Subcutaneous abdominal adipose tissue (tissue), 5 donors: Measurements from ENCODE around the gene PRKAR1B.

Source experiments
- H3K27ac ChIP-seq: one replicate; pipeline ENCODE4 v1.7.0; 2013; ENCODE audit warnings: low read depth, mild to moderate bottlenecking, inconsistent platforms, low read length, moderate library complexity
- H3K27me3 ChIP-seq, 5 donors: one replicate each; pipeline ENCODE4 v1.7.0; 2013; ENCODE audit warnings: low read length in 5 of 5, inconsistent platforms in 1 of 5; ENCODE audit not compliant: control insufficient read depth in 5 of 5, insufficient read depth in 4 of 5
- H3K36me3 ChIP-seq, 5 donors: one replicate each; pipeline ENCODE4 v1.7.0; 2013; ENCODE audit warnings: low read length in 5 of 5; ENCODE audit not compliant: control insufficient read depth in 5 of 5, insufficient read depth in 5 of 5
- H3K4me1 ChIP-seq, 5 donors: one replicate each; pipeline ENCODE4 v1.7.0; 2013; ENCODE audit warnings: low read length in 5 of 5, mild to moderate bottlenecking in 3 of 5, moderate library complexity in 1 of 5; ENCODE audit not compliant: control insufficient read depth in 5 of 5, insufficient read depth in 5 of 5
- H3K4me3 ChIP-seq, 5 donors: one replicate each; pipeline ENCODE4 v1.7.0; 2013; ENCODE audit warnings: low read length in 5 of 5, low read depth in 1 of 5
- H3K9ac ChIP-seq, 5 donors: one replicate each; pipeline ENCODE4 v1.7.0; 2013; ENCODE audit warnings: low read length in 5 of 5, mild to moderate bottlenecking in 4 of 5, moderate library complexity in 3 of 5
- H3K9me3 ChIP-seq, 5 donors: one replicate each; pipeline ENCODE4 v1.7.0; 2013; ENCODE audit warnings: low read length in 5 of 5; ENCODE audit not compliant: control insufficient read depth in 5 of 5
- donor health status: healthy.
- donor health status: healthy.
- donor health status: healthy.
- donor health status: healthy.
- donor health status: healthy.

Gene PRKAR1B

GRCh38 chr7:732556-732955, 5.5 kb upstream of the PRKAR1B start:
- Histone ChIP-seq H3K36me3 (peaks cover 3 to 43% (median 38%) of the 10 kb centered on the region in 5 donors), H3K4me3 (no peak overlapping the region), H3K4me1 (peaks cover 0 to 11% (median 11%) of the 10 kb centered on the region in 5 donors), H3K9ac (no peak overlapping the region), H3K9me3 (peaks cover 0 to 14% (median 13%) of the 10 kb centered on the region in 5 donors), H3K27ac (no peak overlapping the region), H3K27me3 (no peaks in the 10 kb centered on the region)

- peaks cover 3 to 43% (median 38%) of the 10 kb centered on the region in 5 donors for H3K36me3 ChIP-seq
- H3K9me3 ChIP-seq: peaks cover 0 to 14% (median 13%) of the 10 kb centered on the region in 5 donors
- no peak overlapping the region for H3K4me3 ChIP-seq
- no peak overlapping the region for H3K9ac ChIP-seq
- no peak overlapping the region for H3K27ac ChIP-seq
- no peaks in the 10 kb centered on the region for H3K27me3 ChIP-seq
- H3K4me1 ChIP-seq: peaks cover 0 to 13% (median 11%) of the 10 kb centered on the region in 5 donors
Observed at GRCh38 chr7:732094-732541, 5.0 kb upstream of the PRKAR1B start.

- peaks cover 0 to 13% (median 11%) of the 10 kb centered on the region in 5 donors for H3K4me1 ChIP-seq
- peaks cover 0 to 14% (median 13%) of the 10 kb centered on the region in 5 donors for H3K9me3 ChIP-seq
- no peaks in the 10 kb centered on the region for H3K27me3 ChIP-seq
- no peak overlapping the region for H3K4me3 ChIP-seq
- no peak overlapping the region for H3K9ac ChIP-seq
- H3K36me3 ChIP-seq: peaks cover 3 to 43% (median 38%) of the 10 kb centered on the region in 5 donors
- H3K27ac ChIP-seq: no peak overlapping the region
Observed at GRCh38 chr7:731440-732085, 4.5 kb upstream of the PRKAR1B start.

- no peaks in the 10 kb centered on the region for H3K27me3 ChIP-seq
- no peak overlapping the region for H3K4me3 ChIP-seq
- peaks cover 0 to 14% (median 13%) of the 10 kb centered on the region in 5 donors for H3K9me3 ChIP-seq
- H3K4me1 ChIP-seq: peaks cover 2 to 20% (median 17%) of the 10 kb centered on the region in 5 donors
- peaks cover 3 to 43% (median 38%) of the 10 kb centered on the region in 5 donors for H3K36me3 ChIP-seq
- H3K27ac ChIP-seq: no peak overlapping the region
- no peak overlapping the region for H3K9ac ChIP-seq
Observed at GRCh38 chr7:730501-731439, 3.7 kb upstream of the PRKAR1B start.

- H3K27me3 ChIP-seq: no peaks in the 10 kb centered on the region
- no peak overlapping the region for H3K4me3 ChIP-seq
- no peak overlapping the region for H3K9ac ChIP-seq
- peaks cover 0 to 4% (median 3%) of the 10 kb centered on the region in 5 donors for H3K9me3 ChIP-seq
- H3K27ac ChIP-seq: no peak overlapping the region
- peaks cover 2 to 20% (median 18%) of the 10 kb centered on the region in 5 donors for H3K4me1 ChIP-seq
- H3K36me3 ChIP-seq: peaks cover 2 to 35% (median 31%) of the 10 kb centered on the region in 5 donors
Observed at GRCh38 chr7:729140-730000, 2.3 kb upstream of the PRKAR1B start.

GRCh38 chr7:728602-729001, 1.5 kb upstream of the PRKAR1B start:
- Histone ChIP-seq H3K9me3 (no peaks in the 10 kb centered on the region), H3K27me3 (no peaks in the 10 kb centered on the region), H3K9ac (peak overlapping the region in 1 of 5 donors; percentile 6), H3K4me1 (peaks cover 2 to 20% (median 18%) of the 10 kb centered on the region in 5 donors), H3K27ac (no peak overlapping the region), H3K36me3 (peaks cover 0 to 35% (median 29%) of the 10 kb centered on the region in 5 donors), H3K4me3 (peak overlapping the region in 1 of 5 donors; percentile 36)

GRCh38 chr7:727806-728460, 852 bp upstream of the PRKAR1B start:
- Histone ChIP-seq H3K27me3 (no peaks in the 10 kb centered on the region), H3K27ac (no peak overlapping the region), H3K4me1 (peaks cover 2 to 20% (median 18%) of the 10 kb centered on the region in 5 donors), H3K36me3 (peaks cover 0 to 35% (median 29%) of the 10 kb centered on the region in 5 donors), H3K9me3 (no peaks in the 10 kb centered on the region), H3K4me3 (peak overlapping the region in 4 of 5 donors; percentile 34 to 82 (median 46)), H3K9ac (peak overlapping the region; percentile 1 to 69 (median 11))

GRCh38 chr7:726854-727103, 302 bp downstream of the PRKAR1B start:
- no peaks in the 10 kb centered on the region for H3K27me3 ChIP-seq
- H3K9ac ChIP-seq: peak overlapping the region in 3 of 5 donors; percentile 66 to 82 (median 78)
- peaks cover 0 to 26% (median 21%) of the 10 kb centered on the region in 5 donors for H3K36me3 ChIP-seq
- H3K27ac ChIP-seq: no peak overlapping the region
- H3K4me1 ChIP-seq: peaks cover 2 to 20% (median 18%) of the 10 kb centered on the region in 5 donors
- peak overlapping the region in 4 of 5 donors; percentile 71 to 83 (median 78) for H3K4me3 ChIP-seq
- H3K9me3 ChIP-seq: no peaks in the 10 kb centered on the region
